OCI-LY3 (cell line): Measurements from ENCODE around the gene TMEM252.

ENCODE experiments used
- EZH2phosphoT487 ChIP-seq: fragments of 200-600 bp; shearing (Covaris generic); IDR thresholded peaks from 2 replicates; pipeline ENCODE4 v1.6.1; 2018; ENCODE audit warnings: antibody characterized with exemption, mixed run types, low read depth
- TF ChIP-seq, protein P1 (sequence below): fragments of 200-600, 300-600 bp; sonication (generic); IDR thresholded peaks from 2 replicates; pipeline ENCODE4 v1.5.1; 2014; ENCODE audit warnings: antibody characterized with exemption, low read length, low read depth

DNA sequence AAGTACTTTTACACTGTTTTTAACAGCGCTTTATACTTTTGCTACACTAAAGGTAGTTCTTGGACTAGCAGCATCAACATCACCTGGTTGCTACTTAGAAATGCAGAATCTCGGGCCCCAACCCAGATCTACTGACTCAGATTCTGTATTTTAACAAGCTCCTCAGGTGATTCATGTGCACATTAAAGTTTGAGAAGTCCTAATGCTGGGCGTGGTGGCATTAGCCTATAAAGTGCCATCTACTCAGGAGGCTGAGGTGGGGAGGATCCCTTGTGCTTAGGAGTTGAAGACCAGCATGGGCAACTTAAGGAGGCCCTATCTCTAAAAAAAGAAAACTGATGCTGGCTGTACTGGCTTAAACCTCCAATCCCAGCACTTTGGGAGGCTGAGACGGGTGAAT, 26.7 kb downstream of the TMEM252 start:
- TF ChIP-seq, protein P1, sequence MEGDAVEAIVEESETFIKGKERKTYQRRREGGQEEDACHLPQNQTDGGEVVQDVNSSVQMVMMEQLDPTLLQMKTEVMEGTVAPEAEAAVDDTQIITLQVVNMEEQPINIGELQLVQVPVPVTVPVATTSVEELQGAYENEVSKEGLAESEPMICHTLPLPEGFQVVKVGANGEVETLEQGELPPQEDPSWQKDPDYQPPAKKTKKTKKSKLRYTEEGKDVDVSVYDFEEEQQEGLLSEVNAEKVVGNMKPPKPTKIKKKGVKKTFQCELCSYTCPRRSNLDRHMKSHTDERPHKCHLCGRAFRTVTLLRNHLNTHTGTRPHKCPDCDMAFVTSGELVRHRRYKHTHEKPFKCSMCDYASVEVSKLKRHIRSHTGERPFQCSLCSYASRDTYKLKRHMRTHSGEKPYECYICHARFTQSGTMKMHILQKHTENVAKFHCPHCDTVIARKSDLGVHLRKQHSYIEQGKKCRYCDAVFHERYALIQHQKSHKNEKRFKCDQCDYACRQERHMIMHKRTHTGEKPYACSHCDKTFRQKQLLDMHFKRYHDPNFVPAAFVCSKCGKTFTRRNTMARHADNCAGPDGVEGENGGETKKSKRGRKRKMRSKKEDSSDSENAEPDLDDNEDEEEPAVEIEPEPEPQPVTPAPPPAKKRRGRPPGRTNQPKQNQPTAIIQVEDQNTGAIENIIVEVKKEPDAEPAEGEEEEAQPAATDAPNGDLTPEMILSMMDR = no peak
- TF ChIP-seq EZH2phosphoT487 = no peak
